ENCODE results near the gene MYOF.
"Not testable (repeated sequence)": the region's sequence is repeated elsewhere in the genome, so short reads cannot be mapped to it uniquely, and the experiment has no call there.

The MYOF gene

GRCh38 chr10:93456480-93456879 lies 25.7 kb downstream of the MYOF start:
- DNase-seq (ENCODE audit: low spot score) = no peak

GRCh38 chr10:93454736-93455135 lies 27.4 kb downstream of the MYOF start:
- no peak for DNase-seq (ENCODE audit: low spot score)

GRCh38 chr10:93454146-93454545 lies 28.0 kb downstream of the MYOF start:
- no peak for DNase-seq (ENCODE audit: low spot score)

GRCh38 chr10:93452143-93452542 lies 30.0 kb downstream of the MYOF start:
- DNase-seq (ENCODE audit: low spot score) = no peak

- DNase-seq (ENCODE audit: low spot score) = no peak
Measured at GRCh38 chr10:93451244-93451947, 30.7 kb downstream of the MYOF start.

- DNase-seq (ENCODE audit: low spot score) = no peak
Measured at GRCh38 chr10:93447970-93448369, 34.2 kb downstream of the MYOF start.

- no peak for DNase-seq (ENCODE audit: low spot score)
Measured at GRCh38 chr10:93447019-93447418, 35.1 kb downstream of the MYOF start.

GRCh38 chr10:93445978-93446720 lies 36.0 kb downstream of the MYOF start:
- DNase-seq (ENCODE audit: low spot score) = no peak

GRCh38 chr10:93445097-93445960 lies 36.8 kb downstream of the MYOF start:
- DNase-seq (ENCODE audit: low spot score) = no peak

- DNase-seq (ENCODE audit: low spot score) = no peak
Measured at GRCh38 chr10:93443481-93443880, 38.7 kb downstream of the MYOF start.

- DNase-seq (ENCODE audit: low spot score) = not testable (repeated sequence)
Measured at GRCh38 chr10:93442721-93443120, 39.4 kb downstream of the MYOF start.

- no peak for DNase-seq (ENCODE audit: low spot score)
Measured at GRCh38 chr10:93440591-93441091, 41.5 kb downstream of the MYOF start.

- no peak for DNase-seq (ENCODE audit: low spot score)
Measured at GRCh38 chr10:93438613-93439253, 43.4 kb downstream of the MYOF start.

- no peak for DNase-seq (ENCODE audit: low spot score)
Measured at GRCh38 chr10:93437946-93438612, 44.1 kb downstream of the MYOF start.

GRCh38 chr10:93437086-93437945 lies 44.8 kb downstream of the MYOF start:
- DNase-seq (ENCODE audit: low spot score) = no peak

GRCh38 chr10:93436591-93437085 lies 45.5 kb downstream of the MYOF start:
- DNase-seq (ENCODE audit: low spot score) = no peak

GRCh38 chr10:93435621-93436397 lies 46.3 kb downstream of the MYOF start:
- DNase-seq (ENCODE audit: low spot score) = no peak

GRCh38 chr10:93434991-93435491 lies 47.1 kb downstream of the MYOF start:
- DNase-seq (ENCODE audit: low spot score) = no peak

GRCh38 chr10:93431361-93431760 lies 50.8 kb downstream of the MYOF start:
- DNase-seq (ENCODE audit: low spot score) = no peak
